Astrocyte (in vitro differentiated cells and primary cell): ENCODE data around the gene CCDC43.

Source experiments
- EZH2 ChIP-seq: IDR thresholded peaks from 2 replicates; pipeline ENCODE4 v1.6.1; 2012; ENCODE audit warnings: mild to moderate bottlenecking, low read length, inconsistent platforms; ENCODE audit not compliant: insufficient read depth
- TF ChIP-seq, protein P1 (sequence below): IDR thresholded peaks from 2 replicates; pipeline ENCODE4 v1.5.1; 2011; ENCODE audit warnings: low read depth, mild to moderate bottlenecking, inconsistent platforms, low read length, moderate library complexity; ENCODE audit not compliant: insufficient read depth

DNA sequence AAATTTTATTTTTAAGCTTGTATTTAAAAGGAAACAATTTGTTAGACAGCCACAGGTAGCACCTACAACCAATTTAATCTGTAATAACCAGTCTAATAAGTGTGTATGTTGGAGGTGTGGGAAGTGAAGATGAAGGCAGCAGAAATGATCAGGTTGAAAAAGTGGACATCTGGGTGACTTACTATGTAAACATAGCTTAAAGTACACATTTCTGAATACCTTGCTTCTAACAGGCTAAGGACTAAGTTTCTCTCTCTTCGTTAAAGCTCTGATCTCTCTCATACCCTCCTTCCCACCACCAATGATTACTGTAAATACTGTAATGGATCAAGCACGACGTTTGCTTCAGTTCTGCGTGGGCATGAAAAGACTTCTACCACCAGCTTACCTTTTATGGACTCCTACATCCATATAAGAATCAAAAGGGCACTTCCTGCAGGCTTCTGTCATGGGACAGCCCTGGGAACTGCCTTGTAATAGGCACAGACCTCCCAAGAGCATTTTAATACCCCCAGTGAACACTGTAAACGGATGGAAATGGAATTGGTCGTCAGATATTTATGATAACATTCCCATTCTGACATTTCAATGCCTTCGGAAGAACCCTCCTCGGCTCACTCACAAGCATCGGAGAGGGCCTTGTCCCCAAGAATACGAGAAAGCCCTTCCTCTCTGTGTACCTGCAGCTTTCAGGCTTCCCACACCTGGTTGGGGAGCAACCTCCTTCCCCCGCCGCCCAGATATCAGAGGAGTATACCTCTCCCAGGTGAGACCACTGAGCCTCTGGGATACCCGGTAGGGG is 700 bp downstream of the CCDC43 start:
- TF ChIP-seq, protein P1, sequence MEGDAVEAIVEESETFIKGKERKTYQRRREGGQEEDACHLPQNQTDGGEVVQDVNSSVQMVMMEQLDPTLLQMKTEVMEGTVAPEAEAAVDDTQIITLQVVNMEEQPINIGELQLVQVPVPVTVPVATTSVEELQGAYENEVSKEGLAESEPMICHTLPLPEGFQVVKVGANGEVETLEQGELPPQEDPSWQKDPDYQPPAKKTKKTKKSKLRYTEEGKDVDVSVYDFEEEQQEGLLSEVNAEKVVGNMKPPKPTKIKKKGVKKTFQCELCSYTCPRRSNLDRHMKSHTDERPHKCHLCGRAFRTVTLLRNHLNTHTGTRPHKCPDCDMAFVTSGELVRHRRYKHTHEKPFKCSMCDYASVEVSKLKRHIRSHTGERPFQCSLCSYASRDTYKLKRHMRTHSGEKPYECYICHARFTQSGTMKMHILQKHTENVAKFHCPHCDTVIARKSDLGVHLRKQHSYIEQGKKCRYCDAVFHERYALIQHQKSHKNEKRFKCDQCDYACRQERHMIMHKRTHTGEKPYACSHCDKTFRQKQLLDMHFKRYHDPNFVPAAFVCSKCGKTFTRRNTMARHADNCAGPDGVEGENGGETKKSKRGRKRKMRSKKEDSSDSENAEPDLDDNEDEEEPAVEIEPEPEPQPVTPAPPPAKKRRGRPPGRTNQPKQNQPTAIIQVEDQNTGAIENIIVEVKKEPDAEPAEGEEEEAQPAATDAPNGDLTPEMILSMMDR, result no peak
- TF ChIP-seq EZH2, result no peak
